H9 (cell line): ENCODE measurements around the gene PRPF18. TPM values are rescaled to one million over a fixed set of nuclear protein-coding genes. Genes with fewer than 3 reads are reported as not detected.

Experiments used
- DNase-seq: peaks from one replicate; pipeline ENCODE4 v3.0.0-alpha.2; 2017
- H2AFZ ChIP-seq: one replicate; pipeline ENCODE4 v1.6.1; 2013; ENCODE audit warnings: mild to moderate bottlenecking, low read length, control low read depth, moderate library complexity
- H2AK5ac ChIP-seq: 2 replicates; pipeline ENCODE4 v1.6.1; 2013; ENCODE audit warnings: low read length, control low read depth, mixed read lengths; ENCODE audit not compliant: insufficient read length
- H2BK120ac ChIP-seq: one replicate; pipeline ENCODE4 v1.6.1; 2013; ENCODE audit warnings: low read depth, mild to moderate bottlenecking, low read length, control low read depth, inconsistent platforms; ENCODE audit not compliant: poor library complexity, severe bottlenecking
- H2BK12ac ChIP-seq: 2 replicates; pipeline ENCODE4 v1.6.1; 2013; ENCODE audit warnings: low read length, control low read depth, mixed read lengths, low read depth; ENCODE audit not compliant: insufficient read length
- H2BK15ac ChIP-seq: 2 replicates; pipeline ENCODE4 v1.6.1; 2013; ENCODE audit warnings: low read depth, low read length, control low read depth
- H2BK20ac ChIP-seq: one replicate; pipeline ENCODE4 v1.6.1; 2013; ENCODE audit warnings: low read depth, mild to moderate bottlenecking, low read length, control low read depth, inconsistent platforms; ENCODE audit not compliant: poor library complexity, severe bottlenecking
- H2BK5ac ChIP-seq: 2 replicates; pipeline ENCODE4 v1.6.1; 2013; ENCODE audit warnings: low read length, control low read depth, mixed read lengths; ENCODE audit not compliant: insufficient read length
- H3K14ac ChIP-seq: 2 replicates; pipeline ENCODE4 v1.6.1; 2013; ENCODE audit warnings: low read length, control low read depth; ENCODE audit not compliant: insufficient read depth
- H3K18ac ChIP-seq: 2 replicates; pipeline ENCODE4 v1.6.1; 2013; ENCODE audit warnings: low read depth, mild to moderate bottlenecking, mixed read lengths, low read length, control low read depth; ENCODE audit not compliant: insufficient read length
- H3K23ac ChIP-seq: 2 replicates; pipeline ENCODE4 v1.6.1; 2013; ENCODE audit warnings: low read length, control low read depth, mixed read lengths, low read depth; ENCODE audit not compliant: insufficient read length
- H3K23me2 ChIP-seq: 2 replicates; pipeline ENCODE4 v1.6.1; 2013; ENCODE audit warnings: low read depth, mild to moderate bottlenecking, mixed read lengths, low read length, control low read depth; ENCODE audit not compliant: insufficient read length, poor library complexity, severe bottlenecking
- H3K27ac ChIP-seq: 2 replicates; pipeline ENCODE4 v1.5.1; 2013; ENCODE audit warnings: low read length, control low read depth, mixed read lengths, low read depth; ENCODE audit not compliant: insufficient read length
- H3K27me3 ChIP-seq: 2 replicates; pipeline ENCODE4 v1.6.1; 2013; ENCODE audit warnings: low read length, control low read depth, inconsistent platforms; ENCODE audit not compliant: insufficient read depth
- H3K4ac ChIP-seq: 2 replicates; pipeline ENCODE4 v1.6.1; 2013; ENCODE audit warnings: low read depth, mild to moderate bottlenecking, control low read depth, inconsistent platforms, low read length, moderate library complexity
- H3K4me1 ChIP-seq: 2 replicates; pipeline ENCODE4 v1.6.1; 2013; ENCODE audit warnings: low read length, control low read depth, inconsistent platforms; ENCODE audit not compliant: insufficient read depth
- H3K4me2 ChIP-seq: 2 replicates; pipeline ENCODE4 v1.6.1; 2013; ENCODE audit warnings: low read length, control low read depth, mixed read lengths; ENCODE audit not compliant: insufficient read length, insufficient read depth
- H3K56ac ChIP-seq: 2 replicates; pipeline ENCODE4 v1.6.1; 2013; ENCODE audit warnings: low read depth, mild to moderate bottlenecking, mixed read lengths, low read length, control low read depth; ENCODE audit not compliant: insufficient read length
- H3K79me1 ChIP-seq: 2 replicates; pipeline ENCODE4 v1.6.1; 2013; ENCODE audit warnings: low read depth, mild to moderate bottlenecking, moderate library complexity, low read length, control low read depth, inconsistent platforms; ENCODE audit not compliant: insufficient read depth, poor library complexity, severe bottlenecking
- H3K79me2 ChIP-seq: 2 replicates; pipeline ENCODE4 v1.6.1; 2013; ENCODE audit warnings: low read length, control low read depth, inconsistent platforms; ENCODE audit not compliant: insufficient read depth
- H3K9ac ChIP-seq: 2 replicates; pipeline ENCODE4 v1.6.1; 2013; ENCODE audit warnings: low read length, control low read depth, mixed read lengths; ENCODE audit not compliant: insufficient read length; ENCODE audit errors: extremely low read depth
- H3K9me3 ChIP-seq: one replicate; pipeline ENCODE4 v1.6.1; 2013; ENCODE audit warnings: low read depth, low read length, inconsistent platforms; ENCODE audit not compliant: control insufficient read depth
- H3T11ph ChIP-seq: one replicate; pipeline ENCODE4 v1.6.1; 2013; ENCODE audit warnings: mild to moderate bottlenecking, low read length, control low read depth, inconsistent platforms
- H4K20me1 ChIP-seq: one replicate; pipeline ENCODE4 v1.6.1; 2013; ENCODE audit not compliant: control insufficient read depth, insufficient read length, insufficient read depth
- H4K5ac ChIP-seq: 2 replicates; pipeline ENCODE4 v1.6.1; 2013; ENCODE audit warnings: low read depth, mild to moderate bottlenecking, mixed read lengths, low read length, control low read depth; ENCODE audit not compliant: insufficient read length
- H4K8ac ChIP-seq: replicated peaks from 2 replicates; pipeline ENCODE4 v1.6.1; 2013; ENCODE audit warnings: low read length, control low read depth, mixed read lengths, low read depth; ENCODE audit not compliant: insufficient read length
- H4K91ac ChIP-seq: 2 replicates; pipeline ENCODE4 v1.6.1; 2013; ENCODE audit warnings: low read depth, mild to moderate bottlenecking, moderate library complexity, mixed read lengths, low read length, control low read depth; ENCODE audit not compliant: insufficient read length
- H3K27ac Mint-ChIP-seq, 3 experiments: 2 replicates in 2 of 3; 3 replicates in 1 of 3; pipeline ENCODE4 v1.8.0; 2020 to 2021; ENCODE audit warnings: mixed read lengths in 3 of 3, mild to moderate bottlenecking in 1 of 3, moderate library complexity in 1 of 3
- H3K27me3 Mint-ChIP-seq: 2 replicates; pipeline ENCODE4 v1.8.0; 2021; ENCODE audit warnings: low read depth, mild to moderate bottlenecking, moderate library complexity, mixed read lengths
- H3K36me3 Mint-ChIP-seq, 3 experiments: 2 replicates in 2 of 3; 3 replicates in 1 of 3; pipeline ENCODE4 v1.8.0; 2020 to 2021; ENCODE audit warnings: low read depth in 3 of 3, mixed read lengths in 3 of 3; ENCODE audit not compliant: insufficient read depth in 1 of 3
- H3K4me1 Mint-ChIP-seq, 2 experiments: 2 replicates each; pipeline ENCODE4 v1.8.0; 2020; ENCODE audit warnings: mixed read lengths in 2 of 2
- H3K4me3 Mint-ChIP-seq, 2 experiments: 2 replicates in 1 of 2; 3 replicates in 1 of 2; pipeline ENCODE4 v1.8.0; 2020 to 2021; ENCODE audit warnings: mild to moderate bottlenecking in 2 of 2, mixed read lengths in 2 of 2, moderate library complexity in 1 of 2
- H3K9me3 Mint-ChIP-seq, 2 experiments: 2 replicates in 1 of 2; 3 replicates in 1 of 2; pipeline ENCODE4 v1.8.0; 2020; ENCODE audit warnings: mild to moderate bottlenecking in 2 of 2, mixed read lengths in 2 of 2, moderate library complexity in 1 of 2
- WGBS: extraction: QIAGEN DNeasy Blood & Tissue Kit; methylation state at CpG from one replicate; pipeline ENCODE4 v1.1.7; 2013; ENCODE audit warnings: missing lambda C conversion rate, low lambda C conversion rate, mixed read lengths; ENCODE audit not compliant: insufficient read length; ENCODE audit errors: extremely low coverage; 5-methylcytosine and 5-hydroxymethylcytosine counted together
- total RNA-seq: library from RNA; stranded (reverse); gene quantifications from 2 replicates; pipeline ENCODE4 v1.2.1, GENCODE V29; 2021
- TF ChIP-seq, protein P1 (sequence below): fragments of 200-600 bp; sonication (generic); conservative IDR thresholded peaks from 3 replicates; pipeline ENCODE4 v1.8.0; 2021; ENCODE audit warnings: antibody characterized with exemption, mild to moderate bottlenecking

PRPF18 gene
- total RNA-seq, 1 experiment from 2014 or later = 17.1 TPM

DNA sequence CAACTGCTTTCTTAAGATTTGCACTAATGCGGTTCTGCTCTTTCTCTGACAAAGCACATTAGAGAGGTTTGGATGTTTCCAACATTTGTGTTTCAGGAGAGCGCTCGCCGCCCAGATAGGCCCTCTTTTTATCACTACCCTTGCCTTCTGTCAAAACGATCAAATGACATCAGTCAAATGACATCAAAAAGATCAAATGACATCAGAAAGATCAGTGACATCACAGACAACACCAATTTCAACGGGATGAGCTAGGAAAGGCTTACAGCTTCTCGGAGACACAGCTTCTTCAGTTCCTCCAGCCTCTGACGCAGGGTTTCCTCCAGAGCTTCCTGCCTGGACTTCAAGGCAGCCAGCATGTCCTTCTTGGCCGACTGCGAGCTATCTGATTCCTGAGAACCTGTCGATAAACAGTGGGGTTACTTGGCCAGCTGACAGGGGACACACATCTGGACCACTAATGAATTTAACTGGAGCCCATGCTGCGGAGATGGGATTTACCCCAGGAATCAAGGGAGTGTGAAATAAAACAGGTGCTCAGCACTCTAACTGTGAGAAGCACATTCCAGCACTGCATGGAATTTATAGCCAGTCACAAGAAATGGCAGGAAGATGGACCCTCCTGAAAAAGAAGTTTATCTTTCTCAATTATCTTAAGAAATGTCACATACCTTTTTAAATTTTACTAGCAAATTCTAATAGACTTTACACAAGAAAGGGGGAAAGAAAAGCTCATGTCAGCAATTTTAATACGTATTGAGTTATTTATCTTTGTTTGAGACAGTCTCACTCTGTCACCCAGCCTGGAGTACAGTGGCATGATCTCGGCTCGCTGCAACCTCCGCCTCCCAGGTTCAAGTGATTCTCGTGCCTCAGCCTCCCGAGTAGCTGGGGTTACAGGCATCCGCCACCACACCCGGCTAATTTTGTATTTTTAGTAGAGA lies 88.2 kb downstream of the PRPF18 start:
- Mint-ChIP-seq H3K36me3 (peaks cover 6 to 16% (median 9%) of the 10 kb centered on the region in 3 experiments; a peak in 6 of 7 replicates), H3K27me3 (no peaks in the 10 kb centered on the region), H3K4me3 (no peak overlapping the region; a peak in 1 of 5 replicates), H3K27ac (peak overlapping the region in 1 of 3 experiments; percentile 76; a peak in 3 of 7 replicates), H3K9me3 (no peaks in the 10 kb centered on the region), H3K4me1 (peaks cover 34 to 39% of the 10 kb centered on the region in 2 experiments)
- no peaks in the 10 kb centered on the region for H3K79me1 ChIP-seq
- TF ChIP-seq, protein P1, sequence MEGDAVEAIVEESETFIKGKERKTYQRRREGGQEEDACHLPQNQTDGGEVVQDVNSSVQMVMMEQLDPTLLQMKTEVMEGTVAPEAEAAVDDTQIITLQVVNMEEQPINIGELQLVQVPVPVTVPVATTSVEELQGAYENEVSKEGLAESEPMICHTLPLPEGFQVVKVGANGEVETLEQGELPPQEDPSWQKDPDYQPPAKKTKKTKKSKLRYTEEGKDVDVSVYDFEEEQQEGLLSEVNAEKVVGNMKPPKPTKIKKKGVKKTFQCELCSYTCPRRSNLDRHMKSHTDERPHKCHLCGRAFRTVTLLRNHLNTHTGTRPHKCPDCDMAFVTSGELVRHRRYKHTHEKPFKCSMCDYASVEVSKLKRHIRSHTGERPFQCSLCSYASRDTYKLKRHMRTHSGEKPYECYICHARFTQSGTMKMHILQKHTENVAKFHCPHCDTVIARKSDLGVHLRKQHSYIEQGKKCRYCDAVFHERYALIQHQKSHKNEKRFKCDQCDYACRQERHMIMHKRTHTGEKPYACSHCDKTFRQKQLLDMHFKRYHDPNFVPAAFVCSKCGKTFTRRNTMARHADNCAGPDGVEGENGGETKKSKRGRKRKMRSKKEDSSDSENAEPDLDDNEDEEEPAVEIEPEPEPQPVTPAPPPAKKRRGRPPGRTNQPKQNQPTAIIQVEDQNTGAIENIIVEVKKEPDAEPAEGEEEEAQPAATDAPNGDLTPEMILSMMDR = no peak
- DNase-seq = no peak
- H2BK120ac ChIP-seq = no peak overlapping the region
- no peak overlapping the region for H3K27ac ChIP-seq
- H2AFZ ChIP-seq = no peak overlapping the region
- H3K4me2 ChIP-seq = no peak overlapping the region
- no peak overlapping the region for H2BK5ac ChIP-seq
- peaks cover 8% of the 10 kb centered on the region; the same call in 1 of the 2 replicates for H3K4me1 ChIP-seq
- no peak overlapping the region for H3K4ac ChIP-seq
- H3K27me3 ChIP-seq = no peaks in the 10 kb centered on the region
- H3K79me2 ChIP-seq = no peaks in the 10 kb centered on the region
- no peak overlapping the region for H4K5ac ChIP-seq
- H3K56ac ChIP-seq = no peak overlapping the region
- WGBS = no CpG with 5 or more reads among the region's 20 CpGs
- H3K9ac ChIP-seq = no peak overlapping the region
- H2BK15ac ChIP-seq = no peak overlapping the region
- no peak overlapping the region for H3T11ph ChIP-seq
- H3K23ac ChIP-seq = no peak overlapping the region
- no peak overlapping the region for H3K14ac ChIP-seq
- no peak overlapping the region for H2BK20ac ChIP-seq
- no peak overlapping the region for H4K8ac ChIP-seq
- no peak overlapping the region for H4K91ac ChIP-seq
- no peak overlapping the region for H3K18ac ChIP-seq
- no peak overlapping the region for H2BK12ac ChIP-seq
- no peak overlapping the region for H2AK5ac ChIP-seq
- no peaks in the 10 kb centered on the region for H3K9me3 ChIP-seq
- no peaks in the 10 kb centered on the region for H3K23me2 ChIP-seq
- no peaks in the 10 kb centered on the region for H4K20me1 ChIP-seq
